ENCODE results near the gene GGCT. TPM values are rescaled to one million over a fixed set of nuclear protein-coding genes. Genes with fewer than 3 reads are reported as not detected.

The GGCT gene
- total RNA-seq, 2 experiments from 2014 or later: 6.3 to 6.6 TPM

DNA sequence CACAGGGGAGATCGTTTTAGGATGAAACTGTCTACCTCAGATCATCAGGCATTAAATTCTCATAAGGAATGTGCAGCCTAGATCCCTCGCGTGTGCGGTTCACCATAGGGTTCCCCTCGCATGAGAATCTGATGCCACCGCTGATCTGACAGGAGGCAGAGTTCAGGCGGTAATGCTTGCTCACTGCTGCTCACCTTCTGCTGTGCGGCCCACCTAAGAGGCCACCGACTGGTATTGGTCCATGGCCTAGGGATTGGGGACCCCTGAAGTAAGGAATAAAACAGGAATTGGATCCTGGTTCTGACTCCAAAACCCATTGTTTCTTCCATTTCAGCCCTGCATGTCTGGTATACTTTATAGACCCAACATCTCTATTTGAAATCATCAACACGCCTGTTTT is 30.1 kb downstream of the GGCT start:
- Histone ChIP-seq H3K4me3 (ENCODE audit: low read length) (no peak overlapping the region), H3K27me3 (ENCODE audit: control insufficient read depth in 1 of 2, insufficient read depth in 2 of 2, low read length in 2 of 2) (no peaks in the 10 kb centered on the region), H3K27ac (ENCODE audit: low read depth in 1 of 2, low read length in 2 of 2) (no peak overlapping the region), H3K4me1 (ENCODE audit: insufficient read depth, low read length) (peaks cover 51% of the 10 kb centered on the region), H3K9me3 (ENCODE audit: control insufficient read depth in 1 of 2, insufficient read depth in 1 of 2, low read length in 2 of 2) (no peaks in the 10 kb centered on the region), H3K36me3 (ENCODE audit: insufficient read depth, low read length) (no peaks in the 10 kb centered on the region)
- ChIA-PET POLR2A (no interaction called here), CTCF (no interaction called here)
- no peaks in the 10 kb centered on the region for H3K9me3 Mint-ChIP-seq
- H3K4me1 Mint-ChIP-seq (ENCODE audit: low read depth): peaks cover 80% of the 10 kb centered on the region
- intact Hi-C loops (cut with DNase I, micrococcal nuclease): loop anchor here in 1 of 2 experiments (10.0 kb wide), 1 partner anchor 190 kb away; the partner anchor contains the start of gene ZNRF2
- H3K36me3 Mint-ChIP-seq (ENCODE audit: low read depth): peaks cover 15% of the 10 kb centered on the region
- no peak for DNase-seq
- no peak overlapping the region for H3K27ac Mint-ChIP-seq
- no peak for ATAC-seq (ENCODE audit: poor library complexity)
- H3K27me3 Mint-ChIP-seq: no peaks in the 10 kb centered on the region
- TF ChIP-seq, protein P1, sequence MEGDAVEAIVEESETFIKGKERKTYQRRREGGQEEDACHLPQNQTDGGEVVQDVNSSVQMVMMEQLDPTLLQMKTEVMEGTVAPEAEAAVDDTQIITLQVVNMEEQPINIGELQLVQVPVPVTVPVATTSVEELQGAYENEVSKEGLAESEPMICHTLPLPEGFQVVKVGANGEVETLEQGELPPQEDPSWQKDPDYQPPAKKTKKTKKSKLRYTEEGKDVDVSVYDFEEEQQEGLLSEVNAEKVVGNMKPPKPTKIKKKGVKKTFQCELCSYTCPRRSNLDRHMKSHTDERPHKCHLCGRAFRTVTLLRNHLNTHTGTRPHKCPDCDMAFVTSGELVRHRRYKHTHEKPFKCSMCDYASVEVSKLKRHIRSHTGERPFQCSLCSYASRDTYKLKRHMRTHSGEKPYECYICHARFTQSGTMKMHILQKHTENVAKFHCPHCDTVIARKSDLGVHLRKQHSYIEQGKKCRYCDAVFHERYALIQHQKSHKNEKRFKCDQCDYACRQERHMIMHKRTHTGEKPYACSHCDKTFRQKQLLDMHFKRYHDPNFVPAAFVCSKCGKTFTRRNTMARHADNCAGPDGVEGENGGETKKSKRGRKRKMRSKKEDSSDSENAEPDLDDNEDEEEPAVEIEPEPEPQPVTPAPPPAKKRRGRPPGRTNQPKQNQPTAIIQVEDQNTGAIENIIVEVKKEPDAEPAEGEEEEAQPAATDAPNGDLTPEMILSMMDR (IDR thresholded peaks at IDR 0.05): no peak
- no peak overlapping the region for H3K4me3 Mint-ChIP-seq

DNA sequence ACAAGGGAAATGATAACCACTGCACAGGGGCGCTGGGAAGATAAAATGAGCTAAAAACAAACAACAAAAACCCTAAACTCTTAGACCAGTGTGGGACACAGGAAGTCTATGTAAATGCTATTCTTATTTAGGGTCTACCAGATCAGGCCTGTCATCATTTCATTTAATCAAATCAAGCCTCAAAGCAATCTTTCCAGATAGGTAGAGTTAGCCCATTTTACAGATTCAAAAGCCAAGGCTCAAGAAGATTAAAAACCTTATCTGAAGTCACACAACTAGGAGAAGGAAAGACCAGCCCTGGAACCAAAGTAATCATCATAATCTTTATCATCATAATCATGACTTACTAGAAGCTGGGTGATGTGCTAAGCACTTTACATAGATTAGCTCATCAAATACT is 30.7 kb downstream of the GGCT start:
- intact Hi-C loops (cut with DNase I, micrococcal nuclease): loop anchor here in 1 of 2 experiments (10.0 kb wide), 1 partner anchor 189 kb away; the partner anchor contains the start of gene ZNRF2
- no peaks in the 10 kb centered on the region for H3K27me3 Mint-ChIP-seq
- TF ChIP-seq, protein P1 (IDR thresholded peaks at IDR 0.05): no peak
- no peaks in the 10 kb centered on the region for H3K9me3 ChIP-seq (ENCODE audit: control insufficient read depth in 1 of 2, insufficient read depth in 1 of 2, low read length in 2 of 2)
- H3K36me3 ChIP-seq (ENCODE audit: insufficient read depth, low read length): no peaks in the 10 kb centered on the region
- no peak overlapping the region for H3K4me3 Mint-ChIP-seq
- H3K27ac Mint-ChIP-seq: no peak overlapping the region
- H3K9me3 Mint-ChIP-seq: no peaks in the 10 kb centered on the region
- ATAC-seq (ENCODE audit: poor library complexity) (no peak), DNase-seq (no peak)
- no peak overlapping the region for H3K27ac ChIP-seq (ENCODE audit: low read depth in 1 of 2, low read length in 2 of 2)
- H3K27me3 ChIP-seq (ENCODE audit: control insufficient read depth in 1 of 2, insufficient read depth in 2 of 2, low read length in 2 of 2): no peaks in the 10 kb centered on the region
- ChIA-PET POLR2A (no interaction called here), CTCF (no interaction called here)
- H3K4me1 ChIP-seq (ENCODE audit: insufficient read depth, low read length): peaks cover 51% of the 10 kb centered on the region
- H3K36me3 Mint-ChIP-seq (ENCODE audit: low read depth): peaks cover 19% of the 10 kb centered on the region
- peaks cover 82% of the 10 kb centered on the region for H3K4me1 Mint-ChIP-seq (ENCODE audit: low read depth)
- no peak overlapping the region for H3K4me3 ChIP-seq (ENCODE audit: low read length)

DNA sequence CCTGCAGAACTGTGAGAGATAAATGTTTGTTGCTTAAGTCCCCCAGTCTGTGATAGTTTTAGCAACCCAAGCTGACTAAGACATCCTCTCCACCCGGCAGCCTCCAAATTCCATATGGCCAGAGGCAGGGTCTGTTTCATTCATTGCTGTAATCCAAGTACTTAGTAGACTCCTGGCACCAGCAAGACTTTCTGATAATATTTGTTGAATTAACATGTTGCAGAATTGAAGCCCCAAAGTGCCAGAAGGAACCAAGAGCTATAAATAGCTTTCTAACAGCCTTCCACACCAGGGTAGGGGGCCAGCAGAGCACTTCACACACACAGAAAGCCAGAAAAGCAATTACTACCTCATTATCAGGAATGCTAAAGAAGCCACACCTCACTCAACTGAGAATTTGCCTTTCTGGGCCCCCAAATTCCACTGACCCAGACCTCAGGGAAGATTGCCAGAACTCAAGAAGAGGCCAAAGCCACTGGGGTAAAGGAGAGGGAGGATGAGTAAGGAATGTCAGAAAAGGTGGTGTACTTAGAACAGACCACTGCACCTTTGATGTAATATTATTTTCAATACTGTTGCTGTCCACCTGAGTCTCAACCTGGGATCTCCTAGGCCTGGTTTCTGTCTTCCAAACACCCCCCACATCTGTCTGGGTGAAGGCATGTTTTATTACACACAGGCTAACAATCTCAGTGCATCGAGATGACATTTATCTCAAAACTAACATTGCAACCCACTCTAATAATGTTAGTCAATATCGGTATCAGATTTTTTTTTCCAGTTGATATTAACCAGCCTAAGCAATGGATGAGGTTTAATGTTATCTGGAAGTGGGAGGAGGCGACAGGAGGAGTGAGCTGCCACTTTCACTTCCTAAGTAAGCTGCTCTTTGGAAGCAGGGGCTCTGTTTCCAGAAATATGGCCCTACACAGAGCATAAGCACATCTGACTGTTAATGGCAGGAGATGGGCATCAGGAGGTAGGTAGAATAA is 31.5 kb downstream of the GGCT start:
- ATAC-seq (ENCODE audit: poor library complexity) (no peak), DNase-seq (no peak)
- H3K4me1 Mint-ChIP-seq (ENCODE audit: low read depth): peaks cover 86% of the 10 kb centered on the region
- Histone ChIP-seq H3K36me3 (ENCODE audit: insufficient read depth, low read length) (no peaks in the 10 kb centered on the region), H3K9me3 (ENCODE audit: control insufficient read depth in 1 of 2, insufficient read depth in 1 of 2, low read length in 2 of 2) (no peaks in the 10 kb centered on the region), H3K27ac (ENCODE audit: low read depth in 1 of 2, low read length in 2 of 2) (no peak overlapping the region), H3K4me3 (ENCODE audit: low read length) (no peak overlapping the region), H3K4me1 (ENCODE audit: insufficient read depth, low read length) (peaks cover 57% of the 10 kb centered on the region), H3K27me3 (ENCODE audit: control insufficient read depth in 1 of 2, insufficient read depth in 2 of 2, low read length in 2 of 2) (no peaks in the 10 kb centered on the region)
- H3K4me3 Mint-ChIP-seq: no peak overlapping the region
- no peaks in the 10 kb centered on the region for H3K9me3 Mint-ChIP-seq
- no peaks in the 10 kb centered on the region for H3K27me3 Mint-ChIP-seq
- peaks cover 19% of the 10 kb centered on the region for H3K36me3 Mint-ChIP-seq (ENCODE audit: low read depth)
- no peak overlapping the region for H3K27ac Mint-ChIP-seq
- TF ChIP-seq, protein P1 (IDR thresholded peaks at IDR 0.05): no peak
- intact Hi-C loops (cut with DNase I, micrococcal nuclease): loop anchor here in 1 of 2 experiments (10.0 kb wide), 1 partner anchor 188 kb away; the partner anchor contains the start of gene ZNRF2
- ChIA-PET POLR2A (no interaction called here), CTCF (no interaction called here)
